ENCODE results near the gene SLC27A5. TPM values are rescaled to one million over a fixed set of nuclear protein-coding genes. Genes with fewer than 3 reads are reported as not detected.

SLC27A5 gene
- total RNA-seq, 2 donors from 2014 or later = 6.6 to 20.7 TPM

GRCh38 chr19:58549664-58550361 is 38.0 kb upstream of the SLC27A5 start:
- no peak for DNase-seq (ENCODE audit: low spot score)
- no peak for TF ChIP-seq POLR2A (IDR thresholded peaks at IDR 0.05)
- TF ChIP-seq CTCF (IDR thresholded peaks at IDR 0.05) = no peak
- no peak for TF ChIP-seq POLR2AphosphoS5 (IDR thresholded peaks at IDR 0.05)
- H3K4me1 ChIP-seq (replicated peaks) = peaks cover 23% of the 10 kb centered on the region
- H3K36me3 ChIP-seq = peaks cover 27 to 55% of the 10 kb centered on the region in 2 donors
- intact Hi-C loops (cut with DNase I) = no loop called here
- no peak overlapping the region for H3K4me3 ChIP-seq
- H3K27ac ChIP-seq = no peak overlapping the region
- WGBS = 79% methylated on average over 10 of the region's 11 CpGs
- H3K9me3 ChIP-seq = no peaks in the 10 kb centered on the region
- no peaks in the 10 kb centered on the region for H3K27me3 ChIP-seq (replicated peaks; ENCODE audit: insufficient read depth)

GRCh38 chr19:58548859-58549663 is 37.3 kb upstream of the SLC27A5 start:
- Histone ChIP-seq H3K9me3 (no peaks in the 10 kb centered on the region), H3K4me1 (replicated peaks) (peaks cover 23% of the 10 kb centered on the region), H3K36me3 (peaks cover 27 to 55% of the 10 kb centered on the region in 2 donors), H3K4me3 (no peak overlapping the region), H3K27ac (no peak overlapping the region), H3K27me3 (replicated peaks; ENCODE audit: insufficient read depth) (no peaks in the 10 kb centered on the region)
- WGBS = 86% methylated on average over 20 of the region's 20 CpGs
- intact Hi-C loops (cut with DNase I) = no loop called here
- TF ChIP-seq POLR2AphosphoS5 (IDR thresholded peaks at IDR 0.05) = no peak
- TF ChIP-seq CTCF (IDR thresholded peaks at IDR 0.05) = no peak
- TF ChIP-seq POLR2A (IDR thresholded peaks at IDR 0.05) = no peak
- DNase-seq (ENCODE audit: low spot score) = no peak

- WGBS = 87% methylated on average over 18 of the region's 18 CpGs
- no peaks in the 10 kb centered on the region for H3K27me3 ChIP-seq (replicated peaks; ENCODE audit: insufficient read depth)
- DNase-seq (ENCODE audit: low spot score) = no peak
- peaks cover 27 to 55% of the 10 kb centered on the region in 2 donors for H3K36me3 ChIP-seq
- H3K4me3 ChIP-seq = no peak overlapping the region
- intact Hi-C loops (cut with DNase I) = no loop called here
- no peaks in the 10 kb centered on the region for H3K9me3 ChIP-seq
- peaks cover 17% of the 10 kb centered on the region for H3K4me1 ChIP-seq (replicated peaks)
- TF ChIP-seq POLR2A (IDR thresholded peaks at IDR 0.05) (no peak), CTCF (IDR thresholded peaks at IDR 0.05) (no peak), POLR2AphosphoS5 (IDR thresholded peaks at IDR 0.05) (no peak)
- H3K27ac ChIP-seq = no peak overlapping the region
These were observed 35.8 kb upstream of the SLC27A5 start for GRCh38 chr19:58547323-58548312.

GRCh38 chr19:58546019-58546530 is 34.3 kb upstream of the SLC27A5 start:
- no peak for DNase-seq (ENCODE audit: low spot score)
- Histone ChIP-seq H3K9me3 (no peaks in the 10 kb centered on the region), H3K27ac (peak overlapping the region; percentile 97), H3K4me3 (peak overlapping the region; percentile 74 to 91), H3K4me1 (replicated peaks) (peaks cover 17% of the 10 kb centered on the region), H3K27me3 (replicated peaks; ENCODE audit: insufficient read depth) (no peaks in the 10 kb centered on the region), H3K36me3 (peaks cover 27 to 41% of the 10 kb centered on the region in 2 donors)
- WGBS = 17% methylated on average over 1 of the region's 1 CpG
- intact Hi-C loops (cut with DNase I) = no loop called here
- TF ChIP-seq POLR2AphosphoS5 (IDR thresholded peaks at IDR 0.05) (no peak), CTCF (IDR thresholded peaks at IDR 0.05) (no peak), POLR2A (IDR thresholded peaks at IDR 0.05) (no peak)

Data from prostate gland (tissue), 2 donors.